HepG2 (cell line): ENCODE results near the gene CEP76. TPM values are rescaled to one million over a fixed set of nuclear protein-coding genes. Genes with fewer than 3 reads are reported as not detected.
A peak's percentile ranks its signal among the peaks of the same experiment; 100 is the strongest.

ENCODE experiments used
- ATAC-seq: fragments of 200-7000 bp; cut with Tn5 transposase; 3 replicates; pipeline ENCODE4 v1.9.1; 2020; ENCODE audit warnings: mild to moderate bottlenecking, moderate library complexity
- BruUV-seq: library from RNA; stranded (reverse); fragments of 400-500 nt; replicated peaks from 2 replicates; lab custom pipeline; 2021; lab: Mats Ljungman, UMichigan
- CTCF ChIA-PET: fragments of 300-600 bp; formaldehyde crosslinking; extraction: SDS; loops from one replicate; lab custom pipeline; 2021; ENCODE audit warnings: low total read pairs, inconsistent platforms, low intra/inter-chr PET ratio; lab: Yijun Ruan, JAX
- POLR2A ChIA-PET: fragments of 350-600 bp; sonication (Branson Sonifier 250); formaldehyde crosslinking; loops from one replicate; lab custom pipeline; 2020; ENCODE audit warnings: antibody characterized with exemption, inconsistent platforms; lab: Yijun Ruan, JAX
- DNase-seq: peaks from one replicate; pipeline ENCODE4 v3.0.0-alpha.2; 2015; ENCODE audit warnings: low spot score
- FAIRE-seq: peaks from 3 replicates; lab custom pipeline; 2011; peaks lifted over from hg19 to GRCh38; lab: Jason Lieb, UNC
- H2AFZ ChIP-seq: one replicate; pipeline ENCODE4 v1.6.1; 2011; ENCODE audit warnings: low read length, inconsistent platforms
- H3K27ac ChIP-seq: fragments of 300-600 bp; 3 replicates; pipeline ENCODE4 v1.8.0; 2011; ENCODE audit warnings: mixed run types, mild to moderate bottlenecking, mixed read lengths, low read length, inconsistent platforms; ENCODE audit not compliant: insufficient read depth; ENCODE audit errors: extremely low read length
- H3K27me3 ChIP-seq, 2 experiments: fragments of 200-600 bp in 1 of 2; 2 replicates in 1 of 2; 3 replicates in 1 of 2; pipeline versions ENCODE4 v1.6.0 to v1.8.0; 2011; ENCODE audit warnings: low read length in 2 of 2, mild to moderate bottlenecking in 2 of 2, moderate library complexity in 2 of 2, inconsistent platforms in 1 of 2; ENCODE audit not compliant: insufficient read depth in 2 of 2, control insufficient read depth in 1 of 2
- H3K36me3 ChIP-seq, 2 experiments: fragments of 200-600 bp in 1 of 2; replicated peaks in 1 of 2; 2 replicates in 1 of 2; 3 replicates in 1 of 2; pipeline versions ENCODE4 v1.5.1 to v1.8.0; 2011; ENCODE audit warnings: low read length in 2 of 2, inconsistent platforms in 1 of 2; ENCODE audit not compliant: insufficient read depth in 2 of 2, control insufficient read depth in 1 of 2
- H3K4me1 ChIP-seq: 2 replicates; pipeline ENCODE4 v1.5.1; 2012; ENCODE audit warnings: low read length, inconsistent platforms; ENCODE audit not compliant: insufficient read depth
- H3K4me2 ChIP-seq: 2 replicates; pipeline ENCODE4 v1.6.0; 2011; ENCODE audit warnings: low read depth, low read length, inconsistent platforms
- H3K4me3 ChIP-seq, 3 experiments: fragments of 200-600 bp in 1 of 3; sonication (generic), shearing (Covaris generic) in 1 of 3; replicated peaks in 1 of 3; 2 replicates each; pipeline ENCODE4 v1.5.1; 2011 to 2016; ENCODE audit warnings: low read length in 3 of 3, inconsistent platforms in 2 of 3, low read depth in 2 of 3, mild to moderate bottlenecking in 2 of 3, control low read depth in 1 of 3, mixed read lengths in 1 of 3; ENCODE audit not compliant: insufficient read depth in 1 of 3
- H3K79me2 ChIP-seq: one replicate; pipeline ENCODE4 v1.6.1; 2011; ENCODE audit warnings: low read length, inconsistent platforms; ENCODE audit not compliant: insufficient read depth
- H3K9ac ChIP-seq: 2 replicates; pipeline ENCODE4 v1.6.0; 2011; ENCODE audit warnings: mild to moderate bottlenecking, low read depth, low read length, inconsistent platforms; ENCODE audit not compliant: insufficient read depth
- H3K9me3 ChIP-seq: 2 replicates; pipeline ENCODE4 v1.5.1; 2012; ENCODE audit warnings: mild to moderate bottlenecking, low read length
- H4K20me1 ChIP-seq: 2 replicates; pipeline ENCODE4 v1.6.0; 2011; ENCODE audit warnings: inconsistent platforms, mild to moderate bottlenecking, low read length, moderate library complexity; ENCODE audit not compliant: insufficient read depth
- ATF7 ChIP-seq, 2 experiments: fragments of 450-650 bp in 1 of 2; sonication (generic) in 1 of 2; formaldehyde crosslinking in 1 of 2; IDR thresholded peaks; 2 replicates each; pipeline versions ENCODE4 v1.4.0 to v1.6.1; 2016 to 2020; ENCODE audit warnings: antibody characterized with exemption in 1 of 2, mild to moderate bottlenecking in 1 of 2, missing genetic modification reagents in 1 of 2
- CREB1 ChIP-seq, 2 experiments: fragments of 450-650 bp in 1 of 2; IDR thresholded peaks; 2 replicates each; pipeline ENCODE4 v1.6.1; 2016 to 2017; ENCODE audit warnings: control low read depth in 1 of 2, mild to moderate bottlenecking in 1 of 2, missing compliant biosample characterization in 1 of 2, missing genetic modification characterization in 1 of 2
- E2F2 ChIP-seq: sonication (generic); formaldehyde crosslinking; IDR thresholded peaks from 2 replicates; pipeline ENCODE4 v1.4.0; 2020; ENCODE audit warnings: missing genetic modification reagents, borderline replicate concordance
- FOXA1 ChIP-seq, 2 experiments: fragments of 450-650 bp in 1 of 2; sonication (generic) in 1 of 2; formaldehyde crosslinking in 1 of 2; IDR thresholded peaks; 2 replicates each; pipeline versions ENCODE4 v1.4.0 to v1.6.1; 2016 to 2020; ENCODE audit warnings: missing genetic modification reagents in 1 of 2
- FOXA3 ChIP-seq: IDR thresholded peaks from 2 replicates; pipeline ENCODE4 v1.6.1; 2016; ENCODE audit warnings: missing genetic modification reagents, missing compliant biosample characterization
- KLF9 ChIP-seq: IDR thresholded peaks from 2 replicates; pipeline ENCODE4 v1.6.1; 2016; ENCODE audit warnings: low read depth
- RXRB ChIP-seq: IDR thresholded peaks from 2 replicates; pipeline ENCODE4 v1.6.1; 2016; ENCODE audit warnings: borderline replicate concordance, missing genetic modification reagents, missing compliant biosample characterization
- ZNF574 ChIP-seq: sonication (generic); formaldehyde crosslinking; IDR thresholded peaks from 2 replicates; pipeline ENCODE4 v1.4.0; 2020; ENCODE audit warnings: missing genetic modification reagents
- WGBS: methylation state at CpG from one replicate; pipeline ENCODE4 v1.1.6; 2017; ENCODE audit warnings: low lambda C conversion rate; 5-methylcytosine and 5-hydroxymethylcytosine counted together
- in situ Hi-C: cut with HindIII; loops from 2 replicates; pipeline ENCODE4 v1.10.0; 2017; ENCODE audit warnings: low pct_unique_long_range_greater_than_20kb; ENCODE audit not compliant: extremely low pct_ligation_motif_present
- intact Hi-C: fragments of 100-400 bp; cut with micrococcal nuclease; formaldehyde crosslinking; loops from one replicate; pipeline ENCODE4 v1.10.0; 2022; ENCODE audit not compliant: unreplicated experiment
- polyA plus RNA-seq, 8 experiments: library from polyadenylated mRNA; depleted of rRNA in 3 of 8; stranded (reverse) in 7 of 8; unstranded in 1 of 8; fragments of >200 nt; fragmentation: Illumina TruSeq in 4 of 8; extraction: Trizol in 4 of 8; gene quantifications; 2 replicates each; pipeline versions ENCODE4 v1.2.1 to v1.2.3, GENCODE V29; 2011 to 2016; ENCODE audit warnings: low read depth in 4 of 8, missing spikeins in 1 of 8, mixed read lengths in 1 of 8; ENCODE audit not compliant: insufficient read depth in 1 of 8
- total RNA-seq, 5 experiments: library from RNA; depleted of rRNA; stranded (reverse); fragments of >200 nt; fragmentation: Illumina TruSeq; extraction: Trizol; gene quantifications; 2 replicates each; pipeline ENCODE4 v1.2.3, GENCODE V29; 2016; ENCODE audit warnings: low read depth in 1 of 5

Gene CEP76
- total and polyA plus RNA-seq, 2 of the 13 experiments (the other 11 are each of a cell fraction or from before 2014, with no cell fraction given) = 13.9 to 15.1 TPM

GRCh38 chr18:12656938-12657683, 45.4 kb downstream of the CEP76 start (continued):
- TF ChIP-seq ZNF574 (CRISPR knock-in tag) = peak; percentile 57
- no peak for TF ChIP-seq FOXA3 (CRISPR knock-in tag)
- TF ChIP-seq E2F2 = no peak

- H3K4me3 ChIP-seq = peak overlapping the region; percentile 78 to 86 (median 85)
- ATAC-seq = no peak
- peaks cover 24% of the 10 kb centered on the region for H3K4me1 ChIP-seq
- FAIRE-seq = no peak
- DNase-seq = no peak
- no peaks in the 10 kb centered on the region for H4K20me1 ChIP-seq
- ChIA-PET POLR2A (interaction anchor here (0.9 to 1.0 kb wide), 2 partner anchors 236 to 279 kb away, joined by 3 read pairs; partner anchors contain the start of gene AFG3L2), CTCF (interaction anchor here (6.0 kb wide), 1 partner anchor 265 kb away, joined by 55 read pairs; no protein-coding TSS in a partner anchor)
- no peaks in the 10 kb centered on the region for H3K36me3 ChIP-seq
- peak overlapping the region; percentile 86 for H3K4me2 ChIP-seq
- H3K9ac ChIP-seq = peak overlapping the region; percentile 74
- intact Hi-C loops (loop anchor here (5.0 kb wide), 3 partner anchors 194 to 374 kb away; no protein-coding TSS in a partner anchor), in situ Hi-C loops (loop anchor here (5.0 kb wide), 2 partner anchors 114 to 264 kb away; no protein-coding TSS in a partner anchor)
- H3K27ac ChIP-seq = peak overlapping the region; percentile 23
- no peaks in the 10 kb centered on the region for H3K9me3 ChIP-seq
- H3K79me2 ChIP-seq = peaks cover 16% of the 10 kb centered on the region
- WGBS = under 1% methylated on average over 3 of the region's 3 CpGs
- TSS peak; percentile 79 for BruUV-seq
- no peak overlapping the region for H2AFZ ChIP-seq
- TF ChIP-seq FOXA1 (IDR thresholded peaks at IDR 0.05) = no peak
- TF ChIP-seq FOXA1 (CRISPR knock-in tag; IDR thresholded peaks at IDR 0.05) = no peak
- TF ChIP-seq KLF9 (CRISPR knock-in tag) = 0 out of 2 replicates have a peak, but pooled peaks have one; percentile 16
- peak; percentile 87 for TF ChIP-seq ATF7 (IDR thresholded peaks at IDR 0.05)
- TF ChIP-seq ATF7 (CRISPR knock-in tag; IDR thresholded peaks at IDR 0.05) = no peak
- no peak for TF ChIP-seq RXRB (CRISPR knock-in tag)
- peak; percentile 64 for TF ChIP-seq CREB1 (IDR thresholded peaks at IDR 0.05)
- no peak for TF ChIP-seq CREB1 (CRISPR knock-in tag; IDR thresholded peaks at IDR 0.05)
- H3K27me3 ChIP-seq = no peaks in the 10 kb centered on the region
These were observed 46.0 kb downstream of the CEP76 start for GRCh38 chr18:12656605-12656937.
